GM12878 (cell line): Measurements from ENCODE around the gene AUNIP. TPM values are rescaled to one million over a fixed set of nuclear protein-coding genes. Genes with fewer than 3 reads are reported as not detected.

Experiments
- ATAC-seq: fragments of 200-7000 bp; cut with Tn5 transposase; 3 replicates; pipeline ENCODE4 v1.9.1; 2020; ENCODE audit warnings: mild to moderate bottlenecking, moderate library complexity
- BruUV-seq: library from RNA; stranded (reverse); fragments of 400-500 nt; replicated peaks from 2 replicates; lab custom pipeline; 2021; lab: Mats Ljungman, UMichigan
- CTCF ChIA-PET: fragments of 300-600 bp; sonication (Branson Sonifier 250); formaldehyde crosslinking; extraction: SDS; loops from one replicate; lab custom pipeline; 2021; ENCODE audit warnings: inconsistent platforms; lab: Yijun Ruan, JAX
- POLR2A ChIA-PET: fragments of 350-600 bp; formaldehyde crosslinking; extraction: SDS; loops from one replicate; lab custom pipeline; 2021; ENCODE audit warnings: inconsistent platforms; lab: Charles Lee
- RAD21 ChIA-PET: fragments of 300-600 bp; sonication (Branson Sonifier 250); formaldehyde crosslinking; loops from one replicate; lab custom pipeline; 2023; ENCODE audit warnings: antibody characterized with exemption; ENCODE audit not compliant: unreplicated experiment; lab: Charles Lee
- SMC1A ChIA-PET: fragments of 300-600 bp; sonication (Branson Sonifier 250); formaldehyde crosslinking; loops from one replicate; lab custom pipeline; 2023; ENCODE audit not compliant: unreplicated experiment, uncharacterized antibody; lab: Charles Lee
- DNase-seq: peaks from one replicate; pipeline ENCODE4 v3.0.0-alpha.2; 2011; ENCODE audit warnings: low read depth, low spot score
- FAIRE-seq: peaks from 3 replicates; lab custom pipeline; 2011; peaks lifted over from hg19 to GRCh38; lab: Jason Lieb, UNC
- H2AFZ ChIP-seq: 2 replicates; pipeline ENCODE4 v1.6.0; 2011; ENCODE audit warnings: low read depth, low read length, control low read depth; ENCODE audit not compliant: control insufficient read depth
- H3K27ac ChIP-seq: 2 replicates; pipeline ENCODE4 v1.5.1; 2011; ENCODE audit warnings: control low read depth; ENCODE audit not compliant: control insufficient read depth, insufficient read depth
- H3K27me3 ChIP-seq, 2 experiments: replicated peaks in 1 of 2; 2 replicates each; pipeline versions ENCODE4 v1.6.0 to v1.6.1; 2011; ENCODE audit warnings: low read length in 1 of 2; ENCODE audit not compliant: control insufficient read depth in 2 of 2, insufficient read depth in 2 of 2
- H3K36me3 ChIP-seq, 2 experiments: 2 replicates each; pipeline ENCODE4 v1.5.1; 2011; ENCODE audit warnings: low read length in 1 of 2; ENCODE audit not compliant: control insufficient read depth in 2 of 2, insufficient read depth in 2 of 2
- H3K4me1 ChIP-seq: 2 replicates; pipeline ENCODE4 v1.6.1; 2011; ENCODE audit warnings: mild to moderate bottlenecking, low read length, moderate library complexity, mixed read lengths; ENCODE audit not compliant: control insufficient read depth, insufficient read depth
- H3K4me2 ChIP-seq: 2 replicates; pipeline ENCODE4 v1.6.0; 2011; ENCODE audit warnings: control low read depth; ENCODE audit not compliant: control insufficient read depth, insufficient read depth
- H3K4me3 ChIP-seq: fragments of 200-600 bp; sonication (generic); 2 replicates; pipeline ENCODE4 v1.5.1; 2016
- H3K79me2 ChIP-seq: 2 replicates; pipeline ENCODE4 v1.6.0; 2011; ENCODE audit warnings: low read length; ENCODE audit not compliant: control insufficient read depth, insufficient read depth
- H3K9ac ChIP-seq: 2 replicates; pipeline ENCODE4 v1.8.0; 2011; ENCODE audit warnings: low read length, control low read depth, mixed read lengths; ENCODE audit not compliant: control insufficient read depth, insufficient read depth
- H3K9me3 ChIP-seq: replicated peaks from 3 replicates; pipeline ENCODE4 v1.5.1; 2011; ENCODE audit warnings: mild to moderate bottlenecking, low read length; ENCODE audit not compliant: control insufficient read depth, insufficient read depth
- H4K20me1 ChIP-seq: 2 replicates; pipeline ENCODE4 v1.6.0; 2011; ENCODE audit not compliant: control insufficient read depth, insufficient read depth
- CTCF ChIP-seq, 3 experiments: IDR thresholded peaks in 2 of 3; conservative IDR thresholded peaks in 1 of 3; 2 replicates each; pipeline ENCODE4 v1.5.1; 2011; ENCODE audit warnings: low read depth in 3 of 3, low read length in 3 of 3, mild to moderate bottlenecking in 3 of 3, control low read depth in 2 of 3, moderate library complexity in 2 of 3, inconsistent platforms in 1 of 3, mixed read lengths in 1 of 3; ENCODE audit not compliant: control insufficient read depth in 2 of 3, insufficient read depth in 1 of 3; ENCODE audit errors: extremely low read depth in 1 of 3
- IRF3 ChIP-seq: fragments of 450-650 bp; IDR thresholded peaks from 2 replicates; pipeline ENCODE4 v1.6.1; 2014; ENCODE audit warnings: mild to moderate bottlenecking
- MAX ChIP-seq: IDR thresholded peaks from 2 replicates; pipeline ENCODE4 v1.6.1; 2012; ENCODE audit warnings: low read depth, low read length, improper control_type of control experiment
- NFYB ChIP-seq: IDR thresholded peaks from 2 replicates; pipeline ENCODE4 v1.6.1; 2011; ENCODE audit warnings: low read depth, mild to moderate bottlenecking, low read length, improper control_type of control experiment, moderate library complexity; ENCODE audit not compliant: insufficient read depth
- SRF ChIP-seq, 2 experiments: IDR thresholded peaks; 2 replicates each; pipeline ENCODE4 v1.6.1; 2011; ENCODE audit warnings: low read depth in 2 of 2, low read length in 2 of 2, mild to moderate bottlenecking in 1 of 2, moderate library complexity in 1 of 2
- TCF12 ChIP-seq: IDR thresholded peaks from 2 replicates; pipeline ENCODE4 v1.6.1; 2011; ENCODE audit warnings: low read depth, mild to moderate bottlenecking, low read length
- USF2 ChIP-seq: IDR thresholded peaks from 2 replicates; pipeline ENCODE4 v1.6.1; 2011; ENCODE audit warnings: low read depth, low read length, improper control_type of control experiment, borderline replicate concordance
- WGBS: methylation state at CpG from one replicate; pipeline ENCODE4 v1.1.6; 2016; ENCODE audit warnings: low lambda C conversion rate; ENCODE audit not compliant: insufficient replicate concordance, insufficient coverage; ENCODE audit errors: missing lambda C conversion rate; 5-methylcytosine and 5-hydroxymethylcytosine counted together
- in situ Hi-C: fragments of 300-500 bp; cut with MboI; formaldehyde crosslinking; loops from 9 replicates; pipeline ENCODE4 v1.14.3; 2018; ENCODE audit warnings: mixed read lengths
- intact Hi-C: fragments of 100-400 bp; cut with micrococcal nuclease; formaldehyde crosslinking; loops from one replicate; pipeline ENCODE4 v1.14.2; 2022; ENCODE audit not compliant: unreplicated experiment
- polyA plus RNA-seq, 11 experiments: library from polyadenylated mRNA; depleted of rRNA in 4 of 11; unstranded in 6 of 11; stranded (reverse) in 5 of 11; fragments of >200 nt; fragmentation: Nextera tagmentation in 4 of 11; fragmentation: Illumina TruSeq in 1 of 11; extraction: Ambion mirVana in 4 of 11; extraction: Trizol in 1 of 11; gene quantifications; 1 replicate in 1 of 11; 2 replicates in 10 of 11; pipeline versions ENCODE4 v1.2.1 to v1.2.3, GENCODE V29; 2011 to 2016; ENCODE audit warnings: inconsistent platforms in 2 of 11, missing spikeins in 2 of 11, low read depth in 1 of 11
- total RNA-seq, 4 experiments: library from RNA; depleted of rRNA in 3 of 4; stranded (reverse); fragments of >200 nt in 3 of 4; fragmentation: Illumina TruSeq in 1 of 4; extraction: Trizol in 1 of 4; gene quantifications; 2 replicates each; pipeline versions ENCODE4 v1.2.1 to v1.2.3, GENCODE V29; 2013 to 2021
- TF ChIP-seq, protein P1 (sequence below): fragments of 450-650 bp; IDR thresholded peaks from 2 replicates; pipeline ENCODE4 v1.6.1; 2016; ENCODE audit warnings: mild to moderate bottlenecking

The AUNIP gene
- total and polyA plus RNA-seq, 10 of the 15 experiments (the other 5 are each of a cell fraction or from before 2014, with no cell fraction given): 3.9 to 20.0 (median 12.7) TPM

- ChIA-PET SMC1A (interaction anchor here (0.7 to 1.6 kb wide), 4 partner anchors 11 to 314 kb away, joined by 4 to 5 read pairs (median 4); partner anchors contain the start of gene PAFAH2), CTCF (interaction anchor here (0.7 to 8.1 kb wide), 6 partner anchors 15 to 205 kb away, joined by 3 to 63 read pairs (median 5); partner anchors contain the start of genes PAFAH2 and SELENON), RAD21 (interaction anchor here (0.5 to 1.0 kb wide), 4 partner anchors 26 to 607 kb away, joined by 3 to 5 read pairs (median 4); partner anchors contain the start of gene PAFAH2), POLR2A (no interaction called here)
- H3K4me1 ChIP-seq: peaks cover 11% of the 10 kb centered on the region
- no peak overlapping the region for H3K9ac ChIP-seq
- in situ Hi-C loops (loop anchor here (5.0 to 25.0 kb wide), 2 partner anchors 402 to 577 kb away; partner anchors contain the start of gene RHCE), intact Hi-C loops (loop anchor here (5.0 kb wide), 1 partner anchor 292 kb away; no protein-coding TSS in a partner anchor)
- no peak overlapping the region for H3K4me2 ChIP-seq
- ATAC-seq (peak; percentile 45), DNase-seq (no peak), FAIRE-seq (no peak)
- H3K27ac ChIP-seq: no peak overlapping the region
- H2AFZ ChIP-seq: no peak overlapping the region
- no peaks in the 10 kb centered on the region for H3K27me3 ChIP-seq
- no peaks in the 10 kb centered on the region for H4K20me1 ChIP-seq
- no peak for TF ChIP-seq TCF12
- TF ChIP-seq, protein P1, sequence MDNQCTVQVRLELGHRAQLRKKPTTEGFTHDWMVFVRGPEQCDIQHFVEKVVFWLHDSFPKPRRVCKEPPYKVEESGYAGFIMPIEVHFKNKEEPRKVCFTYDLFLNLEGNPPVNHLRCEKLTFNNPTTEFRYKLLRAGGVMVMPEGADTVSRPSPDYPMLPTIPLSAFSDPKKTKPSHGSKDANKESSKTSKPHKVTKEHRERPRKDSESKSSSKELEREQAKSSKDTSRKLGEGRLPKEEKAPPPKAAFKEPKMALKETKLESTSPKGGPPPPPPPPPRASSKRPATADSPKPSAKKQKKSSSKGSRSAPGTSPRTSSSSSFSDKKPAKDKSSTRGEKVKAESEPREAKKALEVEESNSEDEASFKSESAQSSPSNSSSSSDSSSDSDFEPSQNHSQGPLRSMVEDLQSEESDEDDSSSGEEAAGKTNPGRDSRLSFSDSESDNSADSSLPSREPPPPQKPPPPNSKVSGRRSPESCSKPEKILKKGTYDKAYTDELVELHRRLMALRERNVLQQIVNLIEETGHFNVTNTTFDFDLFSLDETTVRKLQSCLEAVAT: no peak
- TF ChIP-seq NFYB: no peak
- TF ChIP-seq CTCF (IDR thresholded peaks at IDR 0.05 in 2 of 3, conservative IDR thresholded peaks at IDR 0.05 in 1 of 3; ENCODE audit: control insufficient read depth in 2 of 3, extremely low read depth in 1 of 3, insufficient read depth in 1 of 3, low read depth in 3 of 3, low read length in 3 of 3): peak; percentile 18 to 45 (median 39); a peak in 3 of 6 replicates
- no peak for TF ChIP-seq SRF (IDR thresholded peaks at IDR 0.05; ENCODE audit: low read depth in 2 of 2, low read length in 2 of 2)
- TF ChIP-seq USF2: no peak
- no peak for TF ChIP-seq IRF3
- no peak for TF ChIP-seq MAX
- no peaks in the 10 kb centered on the region for H3K9me3 ChIP-seq
- H3K4me3 ChIP-seq: no peak overlapping the region
- no peaks in the 10 kb centered on the region for H3K36me3 ChIP-seq
- 38% methylated on average over 24 of the region's 24 CpGs for WGBS
- no TSS peak for BruUV-seq
- H3K79me2 ChIP-seq: no peaks in the 10 kb centered on the region
Measured at GRCh38 chr1:25813734-25814471, 45.4 kb downstream of the AUNIP start.
